GM10248 (cell line): ENCODE measurements around the gene EPHB6.

Experiments
- CTCF ChIA-PET: fragments of 300-600 bp; sonication (Branson Sonifier 250); formaldehyde crosslinking; extraction: SDS; loops from one replicate; lab custom pipeline; 2021; ENCODE audit warnings: antibody characterized with exemption; lab: Yijun Ruan, JAX
- POLR2A ChIA-PET: fragments of 350-650 bp; sonication (Branson Sonifier 250); formaldehyde crosslinking; extraction: SDS; loops from one replicate; lab custom pipeline; 2020; ENCODE audit warnings: antibody characterized with exemption; lab: Yijun Ruan, JAX
- DNase-seq: peaks from one replicate; pipeline ENCODE4 v3.0.0; 2012; ENCODE audit errors: extremely low spot score
- CTCF ChIP-seq: IDR thresholded peaks from 2 replicates; pipeline ENCODE4 v1.5.1; 2012; ENCODE audit warnings: mild to moderate bottlenecking, low read depth; ENCODE audit errors: extremely low read depth, missing control alignments, control extremely low read depth

The EPHB6 gene

GRCh38 chr7:142854372-142855113 is at the start of gene EPHB6:
Gene EPHB6 (plus strand): TSS chr7:142855076. CDS start chr7:142863228, 8,152 bp downstream.
- CTCF ChIA-PET, result interaction anchor here (0.8 to 5.3 kb wide), 14 partner anchors 11 to 361 kb away, joined by 3 to 28 read pairs (median 4); no protein-coding TSS in a partner anchor
- peak; percentile 77 for DNase-seq
- no peak for TF ChIP-seq CTCF
- POLR2A ChIA-PET, result no interaction called here

GRCh38 chr7:142805350-142806021 is 49.4 kb upstream of the EPHB6 start:
- DNase-seq, result no peak
- no peak for TF ChIP-seq CTCF
- POLR2A ChIA-PET, result interaction anchor here (0.8 kb wide), 1 partner anchor 22 kb away, joined by 3 read pairs; no protein-coding TSS in a partner anchor
- CTCF ChIA-PET, result interaction anchor here (2.0 to 10.9 kb wide), 4 partner anchors 11 to 172 kb away, joined by 7 to 316 read pairs (median 166); no protein-coding TSS in a partner anchor

- CTCF ChIA-PET, result interaction anchor here (10.1 to 10.9 kb wide), 3 partner anchors 12 to 173 kb away, joined by 142 to 316 read pairs (median 191); no protein-coding TSS in a partner anchor
- POLR2A ChIA-PET, result interaction anchor here (0.8 kb wide), 1 partner anchor 23 kb away, joined by 3 read pairs; no protein-coding TSS in a partner anchor
- no peak for TF ChIP-seq CTCF
- no peak for DNase-seq
Measured at GRCh38 chr7:142806022-142806356, 48.9 kb upstream of the EPHB6 start.

GRCh38 chr7:142806957-142807356 is 47.9 kb upstream of the EPHB6 start:
- no peak for DNase-seq
- POLR2A ChIA-PET, result interaction anchor here (1.0 kb wide), 1 partner anchor 175 kb away, joined by 3 read pairs; no protein-coding TSS in a partner anchor
- no peak for TF ChIP-seq CTCF
- CTCF ChIA-PET, result interaction anchor here (1.0 to 10.9 kb wide), 8 partner anchors 13 to 219 kb away, joined by 3 to 316 read pairs (median 40); no protein-coding TSS in a partner anchor

GRCh38 chr7:142807855-142808460 is 46.9 kb upstream of the EPHB6 start:
- no peak for TF ChIP-seq CTCF
- POLR2A ChIA-PET, result interaction anchor here (0.6 to 1.9 kb wide), 7 partner anchors 10 to 592 kb away, joined by 3 to 21 read pairs (median 3); no protein-coding TSS in a partner anchor
- DNase-seq, result no peak
- CTCF ChIA-PET, result interaction anchor here (0.8 to 10.9 kb wide), 17 partner anchors 12 to 433 kb away, joined by 3 to 316 read pairs (median 5); partner anchors contain the start of gene EPHB6

GRCh38 chr7:142808461-142808801 is 46.4 kb upstream of the EPHB6 start:
- ChIA-PET POLR2A (interaction anchor here (0.6 to 1.9 kb wide), 7 partner anchors 10 to 225 kb away, joined by 3 to 21 read pairs (median 3); no protein-coding TSS in a partner anchor), CTCF (interaction anchor here (0.9 to 10.9 kb wide), 15 partner anchors 11 to 432 kb away, joined by 3 to 316 read pairs (median 7); partner anchors contain the start of gene EPHB6)
- TF ChIP-seq CTCF, result no peak
- no peak for DNase-seq
